Activated CD4-positive, alpha-beta T cell treated with anti-CD3 and anti-CD28 coated beads, Interleukin-2, amount 50 U/mL, for 16 hours (primary cell): ENCODE results near the gene C15orf39.
"Not testable (repeated sequence)": the region's sequence is repeated elsewhere in the genome, so short reads cannot be mapped to it uniquely, and the experiment has no call there.

Experiments
- DNase-seq: peaks from one replicate; pipeline ENCODE4 v3.0.0-alpha.2; 2020

The C15orf39 gene

GRCh38 chr15:75213212-75213767, 11.6 kb downstream of the C15orf39 start:
- no peak for DNase-seq

- DNase-seq, result no peak
Observed at GRCh38 chr15:75213768-75214221, 12.1 kb downstream of the C15orf39 start.

- no peak for DNase-seq
Observed at GRCh38 chr15:75214293-75215096, 12.8 kb downstream of the C15orf39 start.

GRCh38 chr15:75215107-75216004, 13.7 kb downstream of the C15orf39 start:
- DNase-seq, result no peak

GRCh38 chr15:75217012-75217411, 15.3 kb downstream of the C15orf39 start:
- DNase-seq, result no peak

GRCh38 chr15:75217574-75217973, 15.9 kb downstream of the C15orf39 start:
- DNase-seq, result not testable (repeated sequence)

GRCh38 chr15:75219507-75219929, 17.8 kb downstream of the C15orf39 start:
- DNase-seq, result not testable (repeated sequence)

- no peak for DNase-seq
Observed at GRCh38 chr15:75223688-75224087, 22.0 kb downstream of the C15orf39 start.

- DNase-seq, result no peak
Observed at GRCh38 chr15:75224281-75224680, 22.6 kb downstream of the C15orf39 start.

- not testable (repeated sequence) for DNase-seq
Observed at GRCh38 chr15:75225102-75225836, 23.6 kb downstream of the C15orf39 start.

GRCh38 chr15:75225951-75226732, 24.5 kb downstream of the C15orf39 start:
- no peak for DNase-seq

GRCh38 chr15:75227112-75227511, 25.4 kb downstream of the C15orf39 start:
- DNase-seq, result not testable (repeated sequence)

- no peak for DNase-seq
Observed at GRCh38 chr15:75227663-75228280, 26.1 kb downstream of the C15orf39 start.

- no peak for DNase-seq
Observed at GRCh38 chr15:75228787-75229186, 27.1 kb downstream of the C15orf39 start.

GRCh38 chr15:75229191-75230015, 27.7 kb downstream of the C15orf39 start:
- no peak for DNase-seq

- no peak for DNase-seq
Observed at GRCh38 chr15:75230016-75230343, 28.3 kb downstream of the C15orf39 start.

GRCh38 chr15:75230551-75231371, 29.1 kb downstream of the C15orf39 start:
- DNase-seq, result no peak

- DNase-seq, result no peak
Observed at GRCh38 chr15:75231836-75232235, 30.2 kb downstream of the C15orf39 start.

- DNase-seq, result no peak
Observed at GRCh38 chr15:75232252-75232813, 30.7 kb downstream of the C15orf39 start.
